Activated B cell treated with CpG ODN at 0.5 μM for 24 hours (primary cell): ENCODE results near the gene RETREG1. TPM values are rescaled to one million over a fixed set of nuclear protein-coding genes. Genes with fewer than 3 reads are reported as not detected.
"Not testable (repeated sequence)": the region's sequence is repeated elsewhere in the genome, so short reads cannot be mapped to it uniquely, and the experiment has no call there.

Source experiments
- ATAC-seq: fragments of 200-7000 bp; cut with Tn5 transposase; one replicate; pipeline ENCODE4 v1.10.0; 2021; ENCODE audit warnings: low read depth, mild to moderate bottlenecking, moderate library complexity
- CTCF ChIA-PET: fragments of 350-600 bp; sonication (Branson Sonifier 250); formaldehyde crosslinking; loops from one replicate; lab custom pipeline; 2021; ENCODE audit warnings: antibody characterized with exemption; lab: Charles Lee
- POLR2A ChIA-PET: fragments of 350-600 bp; sonication (Branson Sonifier 250); formaldehyde crosslinking; loops from one replicate; lab custom pipeline; 2021; ENCODE audit warnings: antibody characterized with exemption; lab: Charles Lee
- DNase-seq: peaks from one replicate; pipeline ENCODE4 v3.0.0; 2022
- H3K27ac Mint-ChIP-seq: one replicate; pipeline ENCODE4 v1.8.0; 2020; ENCODE audit warnings: mixed read lengths
- H3K27me3 Mint-ChIP-seq: one replicate; pipeline ENCODE4 v1.8.0; 2021; ENCODE audit warnings: mixed read lengths
- H3K36me3 Mint-ChIP-seq: one replicate; pipeline ENCODE4 v1.8.0; 2021; ENCODE audit warnings: low read depth, mixed read lengths
- H3K4me1 Mint-ChIP-seq: one replicate; pipeline ENCODE4 v1.8.0; 2021; ENCODE audit warnings: mixed read lengths
- H3K4me3 Mint-ChIP-seq: one replicate; pipeline ENCODE4 v1.8.0; 2020; ENCODE audit warnings: mild to moderate bottlenecking, mixed read lengths
- H3K9me3 Mint-ChIP-seq: one replicate; pipeline ENCODE4 v1.8.0; 2020; ENCODE audit warnings: mixed read lengths
- intact Hi-C: fragments of 100-400 bp; cut with micrococcal nuclease; formaldehyde crosslinking; loops from one replicate; pipeline ENCODE4 v1.15.1; 2024
- total RNA-seq: library from RNA; stranded (reverse); gene quantifications from 2 replicates; pipeline ENCODE4 v1.2.3, GENCODE V29; 2022
- TF ChIP-seq, protein P1 (sequence below): fragments of 200-600 bp; IDR thresholded peaks from one replicate; pipeline ENCODE4 v1.8.0; 2022; ENCODE audit warnings: antibody characterized with exemption, mild to moderate bottlenecking

Gene RETREG1
- total RNA-seq, 1 donor from 2014 or later: 3.5 TPM

DNA sequence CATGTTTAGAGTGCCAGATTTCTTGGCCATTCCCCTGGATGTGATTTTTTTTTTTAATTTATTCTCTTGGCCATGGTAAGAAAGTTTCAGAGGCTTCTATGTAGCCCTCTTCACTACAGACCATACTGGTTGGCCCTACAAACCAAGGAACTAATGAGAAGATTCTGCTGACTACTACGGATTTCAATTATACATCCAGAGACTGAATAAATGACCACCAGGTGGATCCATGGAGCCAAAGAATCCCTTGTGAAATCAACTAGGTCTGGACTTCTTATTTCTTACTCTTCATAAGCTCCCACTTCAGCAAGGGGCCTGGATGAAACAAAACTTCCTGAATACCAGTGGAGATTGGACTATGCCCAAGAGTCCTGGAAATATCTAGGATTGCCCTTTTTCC, 178.8 kb downstream of the RETREG1 start:
- no peak for DNase-seq
- no peak for ATAC-seq
- TF ChIP-seq, protein P1, sequence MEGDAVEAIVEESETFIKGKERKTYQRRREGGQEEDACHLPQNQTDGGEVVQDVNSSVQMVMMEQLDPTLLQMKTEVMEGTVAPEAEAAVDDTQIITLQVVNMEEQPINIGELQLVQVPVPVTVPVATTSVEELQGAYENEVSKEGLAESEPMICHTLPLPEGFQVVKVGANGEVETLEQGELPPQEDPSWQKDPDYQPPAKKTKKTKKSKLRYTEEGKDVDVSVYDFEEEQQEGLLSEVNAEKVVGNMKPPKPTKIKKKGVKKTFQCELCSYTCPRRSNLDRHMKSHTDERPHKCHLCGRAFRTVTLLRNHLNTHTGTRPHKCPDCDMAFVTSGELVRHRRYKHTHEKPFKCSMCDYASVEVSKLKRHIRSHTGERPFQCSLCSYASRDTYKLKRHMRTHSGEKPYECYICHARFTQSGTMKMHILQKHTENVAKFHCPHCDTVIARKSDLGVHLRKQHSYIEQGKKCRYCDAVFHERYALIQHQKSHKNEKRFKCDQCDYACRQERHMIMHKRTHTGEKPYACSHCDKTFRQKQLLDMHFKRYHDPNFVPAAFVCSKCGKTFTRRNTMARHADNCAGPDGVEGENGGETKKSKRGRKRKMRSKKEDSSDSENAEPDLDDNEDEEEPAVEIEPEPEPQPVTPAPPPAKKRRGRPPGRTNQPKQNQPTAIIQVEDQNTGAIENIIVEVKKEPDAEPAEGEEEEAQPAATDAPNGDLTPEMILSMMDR: no peak
- Mint-ChIP-seq H3K4me1 (no peaks in the 10 kb centered on the region), H3K27ac (no peak overlapping the region), H3K27me3 (peaks cover 5% of the 10 kb centered on the region), H3K4me3 (no peak overlapping the region), H3K9me3 (no peaks in the 10 kb centered on the region), H3K36me3 (no peaks in the 10 kb centered on the region)
- intact Hi-C loops: no loop called here
- POLR2A ChIA-PET: no interaction called here
- CTCF ChIA-PET: no interaction called here

DNA sequence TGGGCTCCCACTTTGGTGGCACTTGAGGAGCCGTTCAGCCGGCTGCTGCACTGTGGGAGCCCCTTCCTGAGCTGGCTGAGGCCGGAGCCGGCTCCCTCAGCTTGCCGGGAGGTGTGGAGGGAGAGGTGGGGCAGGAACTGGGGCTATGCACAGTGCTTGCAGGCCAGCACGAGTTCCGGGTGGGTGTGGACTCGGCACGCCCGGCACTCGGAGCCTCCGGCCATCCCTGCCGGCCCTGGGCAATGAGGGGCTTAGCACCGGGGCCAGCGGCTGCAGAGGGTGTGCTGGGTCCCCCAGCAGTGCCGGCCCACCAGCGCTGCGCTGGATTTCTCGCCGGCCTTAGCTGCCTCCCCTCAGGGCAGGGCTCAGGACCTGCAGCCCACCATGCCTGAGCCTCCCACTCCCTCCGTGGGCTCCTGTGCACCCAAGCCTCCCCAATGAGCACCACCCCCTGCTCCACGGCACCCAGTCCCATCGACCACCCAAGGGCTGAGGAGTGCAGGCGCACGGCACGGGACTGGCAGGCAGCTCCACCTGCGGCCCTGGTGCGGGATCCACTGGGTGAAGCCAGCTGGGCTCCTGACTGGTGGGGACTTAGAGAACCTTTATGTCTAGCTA, 180.6 kb downstream of the RETREG1 start:
- CTCF ChIA-PET, H3K4me3 Mint-ChIP-seq, H3K36me3 Mint-ChIP-seq, H3K9me3 Mint-ChIP-seq, DNase-seq, intact Hi-C loops, ATAC-seq, H3K4me1 Mint-ChIP-seq, H3K27me3 Mint-ChIP-seq, H3K27ac Mint-ChIP-seq: not testable (repeated sequence)
- POLR2A ChIA-PET: interaction anchor here (0.6 kb wide), 1 partner anchor 13 kb away, joined by 5 read pairs; no protein-coding TSS in a partner anchor

DNA sequence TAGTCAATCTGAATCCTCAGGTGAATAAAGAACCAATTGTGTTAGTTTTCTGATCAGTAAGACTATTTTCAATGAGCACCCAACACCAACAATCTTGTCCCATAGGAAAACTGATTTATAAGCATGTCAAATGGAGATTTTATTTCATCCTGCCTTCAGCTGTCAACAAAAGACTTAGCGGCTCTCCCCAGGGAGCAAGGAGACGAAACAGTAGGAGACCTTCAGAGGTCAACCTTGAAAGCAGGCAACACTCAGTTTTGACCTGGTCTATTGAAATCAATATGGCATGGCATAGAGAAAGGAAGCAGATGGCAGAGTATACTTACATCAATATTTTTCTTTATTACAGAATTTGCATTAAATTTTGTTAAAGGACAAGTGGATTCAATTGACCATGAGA, 185.3 kb downstream of the RETREG1 start:
- no peak overlapping the region for H3K4me3 Mint-ChIP-seq
- ChIA-PET CTCF (no interaction called here), POLR2A (no interaction called here)
- intact Hi-C loops: no loop called here
- ATAC-seq: no peak
- peaks cover 12% of the 10 kb centered on the region for H3K27me3 Mint-ChIP-seq
- no peaks in the 10 kb centered on the region for H3K4me1 Mint-ChIP-seq
- no peak overlapping the region for H3K27ac Mint-ChIP-seq
- DNase-seq: no peak
- no peaks in the 10 kb centered on the region for H3K9me3 Mint-ChIP-seq
- H3K36me3 Mint-ChIP-seq: no peaks in the 10 kb centered on the region
- TF ChIP-seq, protein P1: no peak

DNA sequence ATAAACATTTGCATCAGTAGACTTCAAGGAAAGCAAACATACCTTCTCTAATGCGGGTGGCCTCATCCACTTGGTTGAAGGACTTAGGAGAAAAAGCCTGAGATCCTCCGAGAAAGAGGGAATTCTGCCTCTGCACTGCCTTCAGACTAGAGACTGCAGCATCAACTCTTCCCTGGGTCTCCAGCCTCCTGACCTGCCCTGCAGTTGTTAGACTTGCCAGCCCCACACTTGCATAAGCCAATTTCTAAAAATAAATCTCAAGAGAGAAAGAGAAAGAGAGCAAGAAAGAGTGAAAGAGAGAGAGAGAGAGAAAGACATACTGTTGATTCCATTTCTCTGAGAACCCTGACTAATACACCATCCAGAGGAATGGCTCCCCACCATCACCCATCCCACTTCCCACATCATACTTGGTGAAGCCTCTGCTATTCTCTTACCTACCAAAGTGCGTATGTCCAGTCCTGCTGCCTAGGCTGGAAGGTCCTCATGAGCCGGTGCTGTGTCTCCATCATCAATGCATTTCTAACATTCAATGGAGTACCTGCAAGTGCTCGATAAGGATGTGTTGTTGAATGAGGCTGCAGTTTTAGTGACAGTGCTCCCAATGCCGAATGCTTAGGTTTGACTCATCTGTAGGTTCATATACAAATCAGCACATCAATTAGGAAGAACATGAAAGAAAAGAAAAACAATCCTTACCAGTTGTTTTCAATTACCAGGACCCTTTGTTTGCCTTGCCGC, 186.3 kb downstream of the RETREG1 start:
- Mint-ChIP-seq H3K27ac (no peak overlapping the region), H3K4me1 (no peaks in the 10 kb centered on the region), H3K4me3 (no peak overlapping the region), H3K36me3 (no peaks in the 10 kb centered on the region), H3K9me3 (no peaks in the 10 kb centered on the region), H3K27me3 (peaks cover 12% of the 10 kb centered on the region)
- intact Hi-C loops: no loop called here
- POLR2A ChIA-PET: no interaction called here
- DNase-seq (no peak), ATAC-seq (no peak)
- TF ChIP-seq, protein P1: no peak
- CTCF ChIA-PET: no interaction called here

DNA sequence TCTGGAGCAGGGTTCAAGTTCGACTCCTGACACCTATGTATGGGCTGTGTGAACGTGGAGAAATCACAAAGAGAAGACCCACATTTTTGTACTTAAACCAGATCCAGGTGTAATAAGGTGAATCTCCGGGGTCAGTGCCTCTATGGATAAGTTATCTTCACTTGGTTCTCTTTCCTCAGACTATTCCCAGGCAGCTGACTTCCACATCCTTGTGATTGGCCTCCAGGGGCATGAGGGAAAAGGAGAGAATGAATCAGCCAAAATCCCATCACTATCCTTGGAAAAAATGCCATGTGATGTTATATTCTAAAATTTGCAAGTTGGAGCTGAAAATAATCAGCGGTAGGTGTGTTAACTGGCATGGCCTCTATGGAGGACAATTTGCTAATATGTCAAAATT, 188.4 kb downstream of the RETREG1 start:
- Mint-ChIP-seq H3K27me3 (peaks cover 7% of the 10 kb centered on the region), H3K4me3 (no peak overlapping the region), H3K36me3 (no peaks in the 10 kb centered on the region), H3K9me3 (no peaks in the 10 kb centered on the region), H3K27ac (no peak overlapping the region), H3K4me1 (no peaks in the 10 kb centered on the region)
- ChIA-PET POLR2A (no interaction called here), CTCF (no interaction called here)
- intact Hi-C loops: no loop called here
- ATAC-seq: no peak
- TF ChIP-seq, protein P1: no peak
- no peak for DNase-seq
